Stomach smooth muscle (tissue), 2 donors: ENCODE results near the gene ACADVL.
A peak's percentile ranks its signal among the peaks of the same experiment; 100 is the strongest.
"Not testable (repeated sequence)": the region's sequence is repeated elsewhere in the genome, so short reads cannot be mapped to it uniquely, and the experiment has no call there.

Experiments used
- H3K27ac ChIP-seq: one replicate; pipeline ENCODE4 v1.7.0; 2013; ENCODE audit warnings: mild to moderate bottlenecking, low read length, inconsistent platforms
- H3K27me3 ChIP-seq, 2 donors: one replicate each; pipeline ENCODE4 v1.7.0; 2013; ENCODE audit warnings: low read length in 2 of 2; ENCODE audit not compliant: insufficient read depth in 2 of 2, control insufficient read depth in 1 of 2
- H3K36me3 ChIP-seq, 2 donors: one replicate each; pipeline ENCODE4 v1.7.0; 2013; ENCODE audit warnings: low read length in 2 of 2; ENCODE audit not compliant: control insufficient read depth in 2 of 2, insufficient read depth in 2 of 2
- H3K4me1 ChIP-seq: one replicate; pipeline ENCODE4 v1.7.0; 2013; ENCODE audit warnings: low read length; ENCODE audit not compliant: control insufficient read depth, insufficient read depth
- H3K4me3 ChIP-seq, 2 donors: one replicate each; pipeline ENCODE4 v1.7.0; 2013; ENCODE audit warnings: low read length in 2 of 2
- H3K9ac ChIP-seq, 2 donors: one replicate each; pipeline ENCODE4 v1.7.0; 2013; ENCODE audit warnings: low read length in 2 of 2, mild to moderate bottlenecking in 1 of 2
- H3K9me3 ChIP-seq, 2 donors: one replicate each; pipeline ENCODE4 v1.7.0; 2013; ENCODE audit warnings: low read length in 2 of 2; ENCODE audit not compliant: control insufficient read depth in 2 of 2
- donor health status: healthy.
- donor health status: Pancreatic carcinoma.

ACADVL gene

DNA sequence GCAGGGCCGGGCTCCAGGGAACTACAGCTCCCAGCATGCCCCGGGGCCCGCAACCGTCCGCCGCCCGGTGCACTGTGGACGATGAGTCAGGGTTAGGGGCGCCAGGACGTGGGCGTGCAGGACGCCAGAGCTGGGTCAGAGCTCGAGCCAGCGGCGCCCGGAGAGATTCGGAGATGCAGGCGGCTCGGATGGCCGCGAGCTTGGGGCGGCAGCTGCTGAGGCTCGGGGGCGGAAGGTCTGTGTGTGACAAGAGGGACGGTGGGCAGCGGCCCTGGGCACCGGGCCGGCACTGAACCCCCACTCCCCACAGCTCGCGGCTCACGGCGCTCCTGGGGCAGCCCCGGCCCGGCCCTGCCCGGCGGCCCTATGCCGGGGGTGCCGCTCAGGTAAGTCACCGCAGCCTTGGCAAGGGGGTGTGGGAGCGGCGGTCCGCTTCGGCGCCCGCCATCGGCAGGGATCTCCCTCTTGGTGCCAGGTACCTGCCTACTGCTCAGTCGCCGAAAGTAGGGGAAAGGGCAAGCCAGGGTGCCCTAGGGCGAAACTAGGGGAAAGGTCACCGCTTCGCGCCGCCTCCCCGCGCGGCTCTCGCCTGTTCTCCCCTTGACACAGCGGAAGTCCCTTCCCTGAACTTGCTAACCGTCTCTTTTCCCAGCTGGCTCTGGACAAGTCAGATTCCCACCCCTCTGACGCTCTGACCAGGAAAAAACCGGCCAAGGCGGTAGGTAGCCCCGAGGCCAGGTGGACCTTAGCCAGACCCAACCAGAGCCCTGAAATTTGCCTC is at the start of gene ACADVL, which contains the start of gene DLG4:
Gene ACADVL (plus strand): TSS at position 127 of the 781 bp plus-strand sequence. CDS start 47 bp downstream, at position 174.
Gene DLG4 (minus strand): TSS at position 25 of the 781 bp plus-strand sequence.
- Histone ChIP-seq H3K36me3 (peaks cover 25 to 26% of the 10 kb centered on the region in 2 donors), H3K9ac (peak within 1 kb of the TSS; percentile 92), H3K27ac (peak within 1 kb of the TSS; percentile 96), H3K4me3 (peak within 1 kb of the TSS; percentile 87 to 93), H3K9me3 (no peaks in the 10 kb centered on the region), H3K4me1 (peaks cover 62% of the 10 kb centered on the region), H3K27me3 (no peaks in the 10 kb centered on the region)

DNA sequence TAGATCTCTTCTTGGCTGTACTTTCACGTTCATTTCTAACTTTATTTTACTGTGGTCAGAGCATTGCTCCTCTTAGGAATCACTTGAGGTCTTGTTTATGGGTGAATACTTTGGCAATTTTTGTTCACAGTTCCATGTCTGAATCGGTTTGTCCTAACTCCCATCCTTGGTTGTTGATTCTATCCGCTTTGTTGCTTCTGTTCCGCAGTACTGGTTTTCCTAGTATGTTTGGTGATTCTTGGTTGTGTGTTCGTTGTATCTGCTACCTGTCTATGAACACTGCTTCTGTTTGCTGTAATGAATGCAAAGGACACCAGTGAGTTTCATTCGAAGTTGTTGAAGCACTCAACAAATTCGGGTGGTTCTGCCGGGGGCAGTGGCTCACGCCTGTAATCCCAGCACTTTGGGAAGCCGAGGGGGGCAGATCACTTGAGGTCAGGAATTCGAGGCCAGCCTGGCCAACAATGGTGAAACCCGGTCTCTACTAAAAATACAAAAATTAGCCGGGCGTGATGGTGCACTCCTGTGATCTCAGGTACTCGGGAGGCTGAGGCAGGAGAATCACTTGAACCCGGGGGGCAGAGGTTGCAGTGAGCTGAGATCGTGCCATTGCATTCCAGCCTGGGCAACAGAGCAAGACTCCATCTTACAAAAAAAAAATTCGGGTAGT is 47.1 kb upstream of the ACADVL start:
- not testable (repeated sequence) for H3K9ac ChIP-seq, H3K27ac ChIP-seq, H3K4me3 ChIP-seq, H3K9me3 ChIP-seq, H3K36me3 ChIP-seq
- Histone ChIP-seq H3K27me3 (peaks cover 28 to 34% of the 10 kb centered on the region in 2 donors), H3K4me1 (peaks cover 12% of the 10 kb centered on the region)

DNA sequence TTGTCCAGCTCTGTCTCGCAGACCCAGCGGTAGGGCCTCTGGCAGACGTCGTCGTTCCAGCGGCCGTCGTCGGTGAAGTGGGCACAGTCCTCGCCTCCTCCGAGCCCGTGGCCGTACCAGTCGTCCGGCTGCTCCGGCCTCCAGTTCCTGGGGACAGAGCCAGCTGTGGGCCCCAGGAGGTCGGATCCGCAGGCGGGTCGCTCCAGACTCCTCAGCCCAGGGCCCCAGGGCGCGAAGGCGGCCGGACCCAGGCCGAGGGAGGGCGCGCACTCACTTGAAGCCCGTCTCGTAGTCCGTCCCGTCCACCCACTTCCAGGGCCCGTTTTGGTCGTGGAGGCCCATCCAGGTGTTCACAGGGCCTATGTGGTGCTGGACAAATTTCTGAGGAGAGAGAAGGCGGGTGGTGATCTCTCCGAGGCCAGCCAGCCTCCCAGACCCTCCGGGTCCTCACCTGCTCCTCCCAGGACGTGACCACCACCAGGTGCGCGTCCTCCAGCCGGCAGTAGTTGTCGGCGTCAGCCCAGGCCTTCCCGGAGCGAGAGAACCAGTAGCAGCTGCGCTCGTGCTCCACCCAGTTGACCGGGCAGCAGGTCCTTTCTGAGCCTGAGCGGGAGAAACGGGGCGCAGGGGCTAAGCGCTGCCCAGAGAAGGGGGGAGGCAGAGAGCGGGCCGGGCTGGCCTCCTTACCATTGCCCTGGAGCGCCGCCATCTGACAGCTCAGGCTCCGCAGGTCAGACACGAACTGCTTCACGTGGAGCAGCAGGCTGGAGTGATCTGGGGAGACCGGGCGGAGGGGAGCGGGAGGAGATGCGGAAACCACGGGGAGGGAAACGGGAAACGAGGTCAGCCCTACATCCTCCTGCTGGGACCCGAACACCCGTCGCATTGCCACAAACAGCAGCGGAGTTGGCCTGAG is 45.8 kb upstream of the ACADVL start:
- H3K9me3 ChIP-seq = no peaks in the 10 kb centered on the region
- no peak overlapping the region for H3K9ac ChIP-seq
- H3K4me3 ChIP-seq = peak overlapping the region in 1 of 2 donors; percentile 49
- H3K27ac ChIP-seq = no peak overlapping the region
- no peaks in the 10 kb centered on the region for H3K36me3 ChIP-seq
- H3K4me1 ChIP-seq = peaks cover 19% of the 10 kb centered on the region
- peaks cover 36 to 41% of the 10 kb centered on the region in 2 donors for H3K27me3 ChIP-seq

DNA sequence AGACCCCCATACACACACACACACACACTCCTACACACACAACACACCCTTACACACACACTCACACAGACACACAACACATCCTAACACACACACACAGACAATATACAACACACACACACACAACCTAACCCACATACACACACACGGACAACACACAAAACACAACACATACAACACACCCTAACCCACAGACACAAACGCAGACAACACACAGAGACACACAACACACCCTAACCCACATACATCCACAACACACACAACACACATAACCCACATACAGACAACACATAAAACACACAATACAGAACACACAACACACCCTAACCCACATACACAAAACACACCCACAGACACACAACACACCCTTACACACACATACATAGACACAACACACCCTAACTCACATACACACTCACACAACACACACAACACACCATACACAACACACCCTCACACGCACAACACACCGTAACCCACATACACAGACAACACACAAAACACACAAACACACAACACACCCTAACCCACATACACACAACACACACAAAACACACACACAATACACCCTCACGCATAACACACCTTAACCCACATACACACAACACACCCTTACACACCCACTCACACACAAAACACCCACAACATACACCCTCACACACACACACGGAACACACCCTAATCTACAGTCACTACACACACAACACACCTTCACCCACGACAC is 45.0 kb upstream of the ACADVL start:
- Histone ChIP-seq H3K9ac (no peak overlapping the region), H3K4me1 (peaks cover 19% of the 10 kb centered on the region), H3K27me3 (peaks cover 36 to 43% of the 10 kb centered on the region in 2 donors)

DNA sequence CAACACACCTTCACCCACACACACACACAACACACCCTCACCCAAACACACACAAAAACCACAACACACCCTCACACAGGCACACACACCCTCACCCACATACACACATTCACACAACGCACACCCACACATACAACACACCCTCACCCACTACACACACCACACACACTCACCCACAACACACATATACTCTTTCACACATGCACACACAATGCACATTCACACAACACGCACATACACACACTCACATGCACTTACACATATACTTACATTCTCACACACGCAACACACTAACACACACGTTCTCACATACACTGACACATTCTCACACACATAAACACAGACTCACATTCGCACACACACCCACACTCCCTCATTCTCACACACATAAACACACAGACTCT is 44.4 kb upstream of the ACADVL start:
- H3K27ac ChIP-seq = no peak overlapping the region
- H3K4me3 ChIP-seq = no peak overlapping the region
- H3K9me3 ChIP-seq = no peaks in the 10 kb centered on the region
- H3K36me3 ChIP-seq = no peaks in the 10 kb centered on the region
- peaks cover 36 to 43% of the 10 kb centered on the region in 2 donors for H3K27me3 ChIP-seq
- H3K9ac ChIP-seq = no peak overlapping the region
- peaks cover 19% of the 10 kb centered on the region for H3K4me1 ChIP-seq

More for the DNA sequence above, 45.0 kb upstream of the ACADVL start:
- H3K9me3 ChIP-seq = no peaks in the 10 kb centered on the region
- no peak overlapping the region for H3K27ac ChIP-seq
- no peaks in the 10 kb centered on the region for H3K36me3 ChIP-seq
- H3K4me3 ChIP-seq = no peak overlapping the region

DNA sequence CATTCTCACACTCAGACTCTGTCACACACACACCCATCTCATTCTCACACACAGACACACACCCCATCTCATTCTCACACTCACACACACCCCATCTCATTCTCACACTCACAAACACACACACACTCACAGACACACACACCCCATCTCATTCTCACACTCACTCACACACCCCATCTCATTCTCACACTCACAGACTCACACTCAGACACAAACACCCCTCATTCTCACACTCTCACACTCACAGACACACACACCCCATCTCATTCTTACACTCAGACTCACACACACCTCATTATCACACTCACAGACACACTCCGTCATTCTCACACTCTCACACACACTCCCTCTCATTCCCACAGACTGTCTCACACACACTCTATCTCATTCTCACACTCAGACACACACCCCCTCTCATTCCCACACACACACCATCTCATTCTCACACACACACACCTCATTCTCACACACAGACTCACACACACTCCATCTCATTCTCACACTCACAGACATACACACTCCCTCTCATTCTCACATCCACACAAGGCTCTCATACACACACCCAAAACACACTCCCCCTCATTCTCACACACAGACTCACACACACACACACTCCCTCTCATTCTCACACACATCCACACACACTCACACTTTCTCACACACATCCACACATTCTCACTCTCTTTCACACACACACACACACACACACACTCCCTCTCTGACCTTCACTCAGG is 43.5 kb upstream of the ACADVL start:
- H3K4me3 ChIP-seq = no peak overlapping the region
- H3K27ac ChIP-seq = no peak overlapping the region
- H3K4me1 ChIP-seq = peaks cover 19% of the 10 kb centered on the region
- no peaks in the 10 kb centered on the region for H3K36me3 ChIP-seq
- peaks cover 36 to 43% of the 10 kb centered on the region in 2 donors for H3K27me3 ChIP-seq
- H3K9ac ChIP-seq = no peak overlapping the region
- H3K9me3 ChIP-seq = no peaks in the 10 kb centered on the region

DNA sequence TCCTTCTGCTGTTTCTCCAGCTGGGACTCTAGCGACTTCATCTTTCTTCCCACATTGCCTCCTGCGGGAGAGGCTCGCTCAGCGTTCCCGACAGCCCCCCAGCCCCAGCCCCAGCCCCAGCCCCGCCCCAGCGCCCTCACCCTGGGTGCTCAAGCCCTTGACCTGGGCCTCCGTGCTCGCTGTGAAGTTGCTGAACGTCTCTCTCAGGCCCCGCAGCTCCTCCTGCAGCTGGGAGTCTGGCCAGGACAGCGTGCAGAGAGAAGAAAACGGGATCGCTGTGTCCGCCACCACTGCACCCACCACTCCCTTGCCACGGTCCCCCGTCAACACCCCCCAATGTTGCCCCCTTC is 42.9 kb upstream of the ACADVL start:
- Histone ChIP-seq H3K9me3 (no peaks in the 10 kb centered on the region), H3K4me1 (peaks cover 19% of the 10 kb centered on the region), H3K4me3 (peak overlapping the region; percentile 41 to 66), H3K27me3 (peaks cover 36 to 43% of the 10 kb centered on the region in 2 donors), H3K36me3 (no peaks in the 10 kb centered on the region), H3K9ac (no peak overlapping the region), H3K27ac (no peak overlapping the region)

DNA sequence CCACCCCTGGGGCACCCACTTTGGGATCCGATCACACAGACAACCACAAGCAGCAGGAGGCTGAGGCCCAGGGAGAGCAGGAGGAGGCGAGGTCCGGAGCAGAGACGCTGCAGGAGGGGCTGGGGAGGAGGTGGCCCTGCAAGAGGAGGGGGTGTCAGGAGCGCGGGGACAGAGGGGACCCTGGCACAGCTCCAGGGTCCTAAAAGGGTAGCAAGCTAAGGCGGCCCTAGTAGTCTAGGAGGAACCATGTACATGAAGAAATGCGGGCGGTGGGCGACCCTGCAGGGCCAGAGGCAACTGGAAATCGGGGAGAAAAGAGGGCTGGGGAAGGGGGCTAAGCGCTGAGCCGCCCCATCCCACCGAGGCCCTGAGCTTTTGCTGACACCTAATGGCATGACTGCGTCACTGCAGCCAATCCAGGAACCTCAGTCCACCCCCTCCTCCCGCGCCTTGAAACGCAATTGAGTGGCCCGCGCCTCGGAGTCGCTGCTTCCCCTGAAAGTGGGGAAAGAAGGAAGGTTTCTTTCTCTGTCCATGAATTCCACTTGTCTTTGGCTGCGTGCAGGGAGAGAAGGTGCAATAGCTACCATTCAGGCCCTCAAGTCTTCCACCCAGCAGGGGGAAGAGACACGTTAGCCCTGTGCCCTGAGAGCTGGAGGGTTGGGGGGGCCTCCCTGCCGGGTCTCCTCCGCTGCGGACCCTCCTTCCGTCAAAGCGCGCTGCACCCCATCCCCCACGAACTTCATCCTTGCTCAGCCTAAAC is 42.4 kb upstream of the ACADVL start:
- Histone ChIP-seq H3K27ac (no peak overlapping the region), H3K36me3 (no peaks in the 10 kb centered on the region), H3K9ac (no peak overlapping the region), H3K4me1 (peaks cover 19% of the 10 kb centered on the region), H3K9me3 (no peaks in the 10 kb centered on the region), H3K4me3 (peak overlapping the region; percentile 41 to 66), H3K27me3 (peaks cover 36 to 43% of the 10 kb centered on the region in 2 donors)

DNA sequence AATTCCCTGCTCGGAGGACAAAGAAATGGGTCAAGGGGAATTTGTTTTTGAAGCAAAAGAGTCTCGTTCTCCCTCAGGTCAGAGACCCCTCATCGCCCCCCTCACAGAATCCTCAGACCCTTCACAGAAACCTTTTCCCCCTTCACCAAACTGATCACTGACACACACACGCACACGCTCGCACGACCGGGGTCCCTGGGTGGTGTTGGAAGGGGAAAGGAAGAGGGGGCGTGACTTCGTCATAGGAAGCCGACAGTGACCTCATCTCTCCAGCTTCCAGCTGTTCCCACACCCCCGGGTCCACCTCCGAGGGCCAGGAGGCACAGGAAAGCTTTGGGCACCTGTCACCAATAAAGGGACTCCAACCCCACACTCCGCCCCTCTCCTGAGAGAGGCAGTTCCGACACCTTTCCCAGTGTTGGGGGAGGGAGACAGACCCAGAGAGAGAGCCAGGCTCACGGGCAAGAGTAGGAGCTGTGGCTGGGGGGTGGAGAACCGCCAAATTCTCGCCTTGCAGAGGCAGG is 41.7 kb upstream of the ACADVL start:
- peaks cover 19% of the 10 kb centered on the region for H3K4me1 ChIP-seq
- H3K9me3 ChIP-seq = no peaks in the 10 kb centered on the region
- peaks cover 36 to 43% of the 10 kb centered on the region in 2 donors for H3K27me3 ChIP-seq
- H3K4me3 ChIP-seq = peak overlapping the region; percentile 41 to 66
- no peak overlapping the region for H3K9ac ChIP-seq
- H3K36me3 ChIP-seq = no peaks in the 10 kb centered on the region
- H3K27ac ChIP-seq = no peak overlapping the region
